Body of pancreas (tissue), 4 donors: ENCODE data around the gene ATAD5. TPM values are rescaled to one million over a fixed set of nuclear protein-coding genes. Genes with fewer than 3 reads are reported as not detected.
A peak's percentile ranks its signal among the peaks of the same experiment; 100 is the strongest.

Experiments
- ATAC-seq: fragments of 150-250 bp; one replicate; pipeline ENCODE4 v1.9.1; 2016
- DNase-seq, 4 donors: peaks; one replicate each; pipeline ENCODE4 v3.0.0-alpha.2; 2019
- H3K27ac ChIP-seq, 4 donors: fragments of 200-600 bp; sonication (generic); 1 replicate in 3 of 4; 2 replicates in 1 of 4; pipeline versions ENCODE4 v1.5.1 to v1.6.1; 2016 to 2019; ENCODE audit warnings: mild to moderate bottlenecking in 1 of 4, mixed read lengths in 1 of 4, moderate library complexity in 1 of 4
- H3K27me3 ChIP-seq, 2 donors: fragments of 200-600 bp; sonication (generic); one replicate each; pipeline ENCODE4 v1.6.0; 2016; ENCODE audit warnings: mild to moderate bottlenecking in 1 of 2
- H3K36me3 ChIP-seq, 2 donors: fragments of 200-600 bp; sonication (generic); replicated peaks in 1 of 2; 2 replicates each; pipeline ENCODE4 v1.5.1; 2016; ENCODE audit warnings: low read depth in 2 of 2; ENCODE audit not compliant: insufficient read depth in 1 of 2
- H3K4me1 ChIP-seq: fragments of 200-600 bp; sonication (generic); one replicate; pipeline ENCODE4 v1.6.0; 2016
- H3K4me3 ChIP-seq, 2 donors: fragments of 200-600 bp; sonication (generic); 1 replicate in 1 of 2; 2 replicates in 1 of 2; pipeline ENCODE4 v1.5.1; 2016 to 2019
- H3K9me3 ChIP-seq, 3 donors: fragments of 200-600 bp; sonication (generic); 1 replicate in 2 of 3; 2 replicates in 1 of 3; pipeline ENCODE4 v1.5.1; 2016
- POLR2A ChIP-seq, 3 donors: fragments of 450-650 bp; IDR thresholded peaks; one replicate each; pipeline ENCODE4 v1.6.1; 2016; ENCODE audit warnings: antibody characterized with exemption in 3 of 3, mild to moderate bottlenecking in 2 of 3
- WGBS, 2 donors: methylation state at CpG; one replicate each; pipeline ENCODE4 v1.1.5; 2017; 5-methylcytosine and 5-hydroxymethylcytosine counted together
- intact Hi-C: fragments of 100-400 bp; cut with DNase I; formaldehyde crosslinking; loops from one replicate; pipeline ENCODE4 v1.15.1; 2023
- total RNA-seq, 2 donors: library from RNA; depleted of rRNA; stranded (reverse); fragments of >200 nt; gene quantifications; one replicate each; pipeline ENCODE4 v1.1.0, GENCODE V29; 2016
- TF ChIP-seq, protein P1 (sequence below), 7 experiments: fragments of 450-650 bp in 4 of 7; fragments of 200-600 bp in 3 of 7; sonication (generic) in 3 of 7; IDR thresholded peaks; one replicate each; pipeline ENCODE4 v1.5.1; 2016 to 2019; ENCODE audit warnings: antibody characterized with exemption in 7 of 7

Gene ATAD5
- total RNA-seq, 2 donors from 2014 or later = 1.0 to 1.6 TPM

DNA sequence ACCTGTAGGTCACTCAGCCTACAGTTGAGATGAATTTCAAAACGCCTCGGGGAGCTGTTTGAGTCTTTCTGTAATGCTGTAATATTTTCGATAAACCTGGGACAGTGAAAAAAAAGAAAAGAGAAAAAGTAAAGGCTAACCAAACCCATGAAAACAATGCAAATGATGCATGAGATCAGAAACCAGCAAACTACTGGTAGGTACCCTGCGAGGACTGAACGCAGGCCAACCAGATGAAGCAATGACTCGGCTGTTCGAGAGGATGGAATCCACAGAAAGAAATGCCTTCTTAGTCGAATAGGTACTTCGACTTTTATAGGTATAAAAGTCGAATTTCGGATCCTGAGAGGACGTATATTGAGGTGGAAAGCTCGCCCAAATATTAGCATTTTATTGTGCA, 509 bp upstream of the ATAD5 start:
- DNase-seq = no peak
- Histone ChIP-seq H3K27ac (peak overlapping the region in 3 of 4 donors; percentile 22 to 44 (median 33)), H3K9me3 (no peaks in the 10 kb centered on the region), H3K36me3 (no peaks in the 10 kb centered on the region), H3K27me3 (no peaks in the 10 kb centered on the region), H3K4me1 (peaks cover 12% of the 10 kb centered on the region), H3K4me3 (peak overlapping the region; percentile 66 to 69)
- intact Hi-C loops = no loop called here
- 19 to 22% methylated on average over 13 of the region's 13 CpGs for whole genome bisulfite sequencing, 2 donors
- no peak for TF ChIP-seq POLR2A (IDR thresholded peaks at IDR 0.05)
- TF ChIP-seq, protein P1, sequence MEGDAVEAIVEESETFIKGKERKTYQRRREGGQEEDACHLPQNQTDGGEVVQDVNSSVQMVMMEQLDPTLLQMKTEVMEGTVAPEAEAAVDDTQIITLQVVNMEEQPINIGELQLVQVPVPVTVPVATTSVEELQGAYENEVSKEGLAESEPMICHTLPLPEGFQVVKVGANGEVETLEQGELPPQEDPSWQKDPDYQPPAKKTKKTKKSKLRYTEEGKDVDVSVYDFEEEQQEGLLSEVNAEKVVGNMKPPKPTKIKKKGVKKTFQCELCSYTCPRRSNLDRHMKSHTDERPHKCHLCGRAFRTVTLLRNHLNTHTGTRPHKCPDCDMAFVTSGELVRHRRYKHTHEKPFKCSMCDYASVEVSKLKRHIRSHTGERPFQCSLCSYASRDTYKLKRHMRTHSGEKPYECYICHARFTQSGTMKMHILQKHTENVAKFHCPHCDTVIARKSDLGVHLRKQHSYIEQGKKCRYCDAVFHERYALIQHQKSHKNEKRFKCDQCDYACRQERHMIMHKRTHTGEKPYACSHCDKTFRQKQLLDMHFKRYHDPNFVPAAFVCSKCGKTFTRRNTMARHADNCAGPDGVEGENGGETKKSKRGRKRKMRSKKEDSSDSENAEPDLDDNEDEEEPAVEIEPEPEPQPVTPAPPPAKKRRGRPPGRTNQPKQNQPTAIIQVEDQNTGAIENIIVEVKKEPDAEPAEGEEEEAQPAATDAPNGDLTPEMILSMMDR (IDR thresholded peaks at IDR 0.05) = no peak
- no peak for ATAC-seq

DNA sequence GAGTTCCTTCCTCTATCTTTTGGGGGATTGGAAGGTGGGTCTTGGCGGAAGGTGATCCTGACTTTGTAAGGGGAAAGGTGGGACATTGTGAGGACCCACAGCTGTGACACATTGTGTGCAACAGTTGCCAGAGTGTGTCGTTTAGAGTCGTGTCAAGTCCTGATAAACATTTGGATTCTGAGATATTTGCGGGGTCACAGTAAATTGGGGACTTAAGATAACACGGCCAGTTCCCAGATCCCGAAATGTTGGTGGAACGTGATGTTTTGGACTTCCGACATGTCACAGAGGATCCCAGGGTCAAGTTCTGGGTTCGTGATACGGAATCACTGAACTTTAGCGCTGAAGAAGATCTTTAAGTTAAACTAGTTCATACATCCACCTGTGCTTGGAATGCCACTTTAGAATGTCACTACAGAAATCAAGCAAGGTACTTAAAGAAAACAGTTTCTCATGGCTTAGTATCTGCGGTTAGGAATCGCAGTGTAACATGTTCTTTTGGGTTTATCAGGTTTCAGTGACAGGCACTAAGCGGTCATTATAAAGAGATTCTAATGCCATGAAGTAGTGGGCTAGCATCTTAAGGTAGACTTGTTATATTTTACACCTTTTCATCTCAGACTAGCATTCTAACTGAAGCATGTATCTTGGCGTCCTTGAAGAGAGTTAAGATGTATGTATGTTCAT, 815 bp downstream of the ATAD5 start:
- no peak for DNase-seq
- no peak for TF ChIP-seq POLR2A (IDR thresholded peaks at IDR 0.05)
- TF ChIP-seq, protein P1 (IDR thresholded peaks at IDR 0.05) = no peak
- intact Hi-C loops = no loop called here
- no peaks in the 10 kb centered on the region for H3K36me3 ChIP-seq
- no peak for ATAC-seq
- H3K4me1 ChIP-seq = peaks cover 12% of the 10 kb centered on the region
- 1 to 2% methylated on average over 15 of the region's 15 CpGs for WGBS, 2 donors
- H3K9me3 ChIP-seq = no peaks in the 10 kb centered on the region
- H3K27ac ChIP-seq = peak overlapping the region in 1 of 4 donors; percentile 44
- H3K27me3 ChIP-seq = no peaks in the 10 kb centered on the region
- peak overlapping the region in 1 of 2 donors; percentile 66 for H3K4me3 ChIP-seq

DNA sequence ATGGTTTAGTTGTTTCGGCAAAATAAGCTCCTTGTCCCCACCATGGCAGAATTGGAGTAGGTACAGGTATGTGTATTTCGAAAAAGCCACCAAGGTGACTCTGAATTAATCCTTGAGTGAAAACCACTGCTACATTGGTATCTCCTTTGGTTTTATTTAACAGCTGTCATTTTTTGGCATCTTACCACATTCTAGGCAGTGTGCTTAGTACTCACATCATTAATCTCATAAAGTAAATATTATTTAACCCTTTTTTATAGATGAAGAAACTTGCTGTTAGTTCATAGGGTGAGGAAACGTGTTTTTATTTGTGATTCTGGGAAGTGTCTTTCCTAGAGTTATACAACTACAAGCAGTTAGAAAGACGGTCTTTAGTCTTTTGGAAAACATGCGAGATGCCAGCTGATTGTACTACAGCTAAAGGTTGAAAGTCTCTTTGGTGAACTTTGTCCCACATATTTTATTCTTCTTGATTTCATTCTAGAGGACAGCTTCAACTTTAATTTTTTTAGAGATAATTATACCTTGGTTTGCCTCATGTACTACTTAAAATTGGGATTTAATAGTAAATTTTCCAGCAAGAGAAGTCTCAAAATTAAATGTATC, 6.5 kb downstream of the ATAD5 start:
- Histone ChIP-seq H3K4me1 (peaks cover 6% of the 10 kb centered on the region), H3K27ac (no peak overlapping the region), H3K36me3 (no peaks in the 10 kb centered on the region), H3K9me3 (no peaks in the 10 kb centered on the region), H3K27me3 (no peaks in the 10 kb centered on the region), H3K4me3 (no peak overlapping the region)
- ATAC-seq (no peak), DNase-seq (no peak)
- intact Hi-C loops = no loop called here
- TF ChIP-seq, protein P1 (IDR thresholded peaks at IDR 0.05) = no peak
- no peak for TF ChIP-seq POLR2A (IDR thresholded peaks at IDR 0.05)
- WGBS, 2 donors = 37 to 38% methylated on average over 5 of the region's 5 CpGs

DNA sequence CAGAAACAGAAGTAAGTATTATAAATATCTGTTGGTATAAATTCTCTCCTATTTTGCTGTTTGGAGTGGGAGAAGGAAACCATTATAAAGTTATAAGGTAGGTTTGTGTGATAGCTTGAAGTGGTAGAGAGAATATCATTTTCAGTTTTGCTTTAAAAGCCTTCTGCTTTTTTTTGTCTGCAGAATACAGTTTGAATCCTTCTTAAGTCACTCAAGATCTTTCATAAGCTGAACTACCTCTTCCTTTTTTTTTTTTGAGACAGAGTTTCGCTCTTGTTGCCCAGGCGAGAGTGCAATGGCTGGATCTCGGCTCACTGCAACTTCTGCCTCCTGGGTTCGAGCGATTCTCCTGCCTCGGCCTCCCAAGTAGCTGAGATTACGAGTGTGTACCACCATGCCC, 9.0 kb downstream of the ATAD5 start:
- no peaks in the 10 kb centered on the region for H3K36me3 ChIP-seq
- intact Hi-C loops = no loop called here
- TF ChIP-seq, protein P1 (IDR thresholded peaks at IDR 0.05) = no peak
- TF ChIP-seq POLR2A (IDR thresholded peaks at IDR 0.05) = no peak
- peaks cover 6% of the 10 kb centered on the region for H3K4me1 ChIP-seq
- H3K4me3 ChIP-seq = no peak overlapping the region
- no peaks in the 10 kb centered on the region for H3K27me3 ChIP-seq
- WGBS, 2 donors = 77 to 94% methylated on average over 7 of the region's 7 CpGs
- H3K9me3 ChIP-seq = no peaks in the 10 kb centered on the region
- H3K27ac ChIP-seq = peak overlapping the region in 1 of 4 donors; percentile 54
- DNase-seq (no peak), ATAC-seq (no peak)
